Measurements from ENCODE around the gene PSMD7.

The PSMD7 gene

DNA sequence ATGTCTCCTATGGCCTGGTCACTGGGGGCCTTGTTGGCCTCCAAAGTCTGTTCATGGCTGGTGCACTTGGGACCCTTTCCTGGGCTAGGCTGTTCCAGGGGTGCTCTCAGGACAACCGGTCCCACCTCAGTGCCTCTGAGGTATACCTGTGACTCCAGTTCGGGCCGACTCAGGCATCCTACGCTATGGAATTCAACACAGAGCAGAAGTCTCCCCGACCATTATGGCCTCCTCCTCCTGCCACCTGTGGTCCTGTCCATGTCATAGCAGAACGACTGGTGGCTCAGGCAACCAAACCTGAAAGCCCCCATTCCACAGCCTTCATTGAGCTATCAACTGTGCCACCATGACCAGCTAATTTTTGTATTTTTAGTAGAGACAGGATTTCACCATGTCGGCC lies 8.5 kb upstream of the PSMD7 start:
- Histone ChIP-seq H3K9me2 (replicated peaks; ENCODE audit: insufficient read depth, low read length) (no peaks in the 10 kb centered on the region), H3K4me3 (ENCODE audit: insufficient read depth, low read length, poor library complexity, severe bottlenecking) (no peak overlapping the region), H3K27ac (ENCODE audit: low read depth, low read length) (no peak overlapping the region), H3F3A (ENCODE audit: insufficient read depth) (no peaks in the 10 kb centered on the region), H3K36me3 (ENCODE audit: low read length) (no peaks in the 10 kb centered on the region), H3K79me2 (ENCODE audit: insufficient read depth, low read length) (no peaks in the 10 kb centered on the region), H3K4me2 (ENCODE audit: low read depth, low read length, poor library complexity, severe bottlenecking) (no peak overlapping the region), H3K9ac (ENCODE audit: low read length) (no peak overlapping the region), H4K20me1 (ENCODE audit: low read depth, low read length) (no peaks in the 10 kb centered on the region), H3K9me3 (ENCODE audit: insufficient read depth, low read length) (no peaks in the 10 kb centered on the region), H3K27me3 (ENCODE audit: low read length) (no peaks in the 10 kb centered on the region), H2AFZ (ENCODE audit: low read depth, low read length, severe bottlenecking) (no peak overlapping the region)
- no peak for TF ChIP-seq EZH2phosphoT487 (conservative IDR thresholded peaks at IDR 0.05; ENCODE audit: low read length)
- TF ChIP-seq, protein P1, sequence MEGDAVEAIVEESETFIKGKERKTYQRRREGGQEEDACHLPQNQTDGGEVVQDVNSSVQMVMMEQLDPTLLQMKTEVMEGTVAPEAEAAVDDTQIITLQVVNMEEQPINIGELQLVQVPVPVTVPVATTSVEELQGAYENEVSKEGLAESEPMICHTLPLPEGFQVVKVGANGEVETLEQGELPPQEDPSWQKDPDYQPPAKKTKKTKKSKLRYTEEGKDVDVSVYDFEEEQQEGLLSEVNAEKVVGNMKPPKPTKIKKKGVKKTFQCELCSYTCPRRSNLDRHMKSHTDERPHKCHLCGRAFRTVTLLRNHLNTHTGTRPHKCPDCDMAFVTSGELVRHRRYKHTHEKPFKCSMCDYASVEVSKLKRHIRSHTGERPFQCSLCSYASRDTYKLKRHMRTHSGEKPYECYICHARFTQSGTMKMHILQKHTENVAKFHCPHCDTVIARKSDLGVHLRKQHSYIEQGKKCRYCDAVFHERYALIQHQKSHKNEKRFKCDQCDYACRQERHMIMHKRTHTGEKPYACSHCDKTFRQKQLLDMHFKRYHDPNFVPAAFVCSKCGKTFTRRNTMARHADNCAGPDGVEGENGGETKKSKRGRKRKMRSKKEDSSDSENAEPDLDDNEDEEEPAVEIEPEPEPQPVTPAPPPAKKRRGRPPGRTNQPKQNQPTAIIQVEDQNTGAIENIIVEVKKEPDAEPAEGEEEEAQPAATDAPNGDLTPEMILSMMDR (IDR thresholded peaks at IDR 0.05; ENCODE audit: insufficient read depth, low read length, poor library complexity, severe bottlenecking), result no peak

DNA sequence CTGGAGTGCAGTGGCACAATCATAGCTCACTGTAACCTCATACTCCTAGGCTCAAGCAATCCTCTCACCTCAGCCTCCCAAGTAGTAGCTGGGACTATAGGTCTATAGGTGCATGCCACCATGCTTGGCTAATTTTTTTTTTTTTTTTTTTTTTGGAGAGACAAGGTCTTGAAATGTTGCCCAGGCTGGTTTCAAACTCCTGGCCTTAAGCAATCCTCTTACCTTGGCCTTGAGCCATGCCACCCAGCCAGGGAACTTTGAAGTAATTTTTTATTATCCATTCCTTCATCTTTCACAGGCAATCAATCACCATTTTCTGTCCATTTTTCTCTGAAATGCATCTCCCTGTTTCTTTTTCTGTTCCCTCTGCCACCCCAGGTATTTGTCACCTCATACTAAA lies 6.3 kb upstream of the PSMD7 start:
- Histone ChIP-seq H3K27ac (ENCODE audit: low read depth, low read length) (no peak overlapping the region), H3K9me3 (ENCODE audit: insufficient read depth, low read length) (no peaks in the 10 kb centered on the region), H3K9me2 (replicated peaks; ENCODE audit: insufficient read depth, low read length) (no peaks in the 10 kb centered on the region), H2AFZ (ENCODE audit: low read depth, low read length, severe bottlenecking) (no peak overlapping the region), H3K36me3 (ENCODE audit: low read length) (no peaks in the 10 kb centered on the region), H3K9ac (ENCODE audit: low read length) (no peak overlapping the region), H3K79me2 (ENCODE audit: insufficient read depth, low read length) (no peaks in the 10 kb centered on the region; the same call in 1 of the 2 replicates), H3K4me2 (ENCODE audit: low read depth, low read length, poor library complexity, severe bottlenecking) (no peak overlapping the region), H3F3A (ENCODE audit: insufficient read depth) (no peaks in the 10 kb centered on the region), H3K4me3 (ENCODE audit: insufficient read depth, low read length, poor library complexity, severe bottlenecking) (no peak overlapping the region), H4K20me1 (ENCODE audit: low read depth, low read length) (no peaks in the 10 kb centered on the region), H3K27me3 (ENCODE audit: low read length) (no peaks in the 10 kb centered on the region)
- TF ChIP-seq EZH2phosphoT487 (conservative IDR thresholded peaks at IDR 0.05; ENCODE audit: low read length), result no peak
- TF ChIP-seq, protein P1 (IDR thresholded peaks at IDR 0.05; ENCODE audit: insufficient read depth, low read length, poor library complexity, severe bottlenecking), result no peak

DNA sequence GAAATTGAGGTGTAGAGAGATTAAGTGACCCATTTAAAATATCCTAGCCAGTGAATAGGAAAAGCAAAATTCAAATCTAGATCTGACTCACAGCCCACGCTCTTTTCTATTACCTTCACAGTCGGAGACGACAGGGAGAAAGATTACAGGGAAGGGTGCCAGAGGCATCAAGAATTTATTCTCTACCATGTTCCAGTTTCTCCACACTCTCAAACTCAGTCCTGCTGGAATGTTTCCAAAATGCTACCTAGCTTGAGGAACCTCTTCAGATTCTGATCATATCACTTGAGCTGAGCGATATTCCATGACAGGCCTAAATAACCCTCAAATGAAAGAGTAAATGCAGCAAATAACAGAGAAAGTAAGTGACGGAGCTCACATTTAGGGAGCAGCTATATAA lies 5.4 kb upstream of the PSMD7 start:
- Histone ChIP-seq H3K9me3 (ENCODE audit: insufficient read depth, low read length) (no peaks in the 10 kb centered on the region), H3K36me3 (ENCODE audit: low read length) (no peaks in the 10 kb centered on the region), H3K9me2 (replicated peaks; ENCODE audit: insufficient read depth, low read length) (no peaks in the 10 kb centered on the region), H3K27me3 (ENCODE audit: low read length) (no peaks in the 10 kb centered on the region), H3K4me2 (ENCODE audit: low read depth, low read length, poor library complexity, severe bottlenecking) (no peak overlapping the region), H2AFZ (ENCODE audit: low read depth, low read length, severe bottlenecking) (no peak overlapping the region), H3K27ac (ENCODE audit: low read depth, low read length) (no peak overlapping the region), H3K4me3 (ENCODE audit: insufficient read depth, low read length, poor library complexity, severe bottlenecking) (no peak overlapping the region), H3K9ac (ENCODE audit: low read length) (no peak overlapping the region), H4K20me1 (ENCODE audit: low read depth, low read length) (no peaks in the 10 kb centered on the region), H3K79me2 (ENCODE audit: insufficient read depth, low read length) (no peaks in the 10 kb centered on the region; the same call in 1 of the 2 replicates), H3F3A (ENCODE audit: insufficient read depth) (peaks cover 6% of the 10 kb centered on the region; the same call in 1 of the 2 replicates)
- no peak for TF ChIP-seq EZH2phosphoT487 (conservative IDR thresholded peaks at IDR 0.05; ENCODE audit: low read length)
- TF ChIP-seq, protein P1 (IDR thresholded peaks at IDR 0.05; ENCODE audit: insufficient read depth, low read length, poor library complexity, severe bottlenecking), result no peak

Measured in SU-DHL-6 (cell line).